Measurements from ENCODE around the gene GLB1L2.

GRCh38 chr11:134287561-134287960, 44.2 kb upstream of the GLB1L2 start:
- no peak for TF ChIP-seq CTCF (IDR thresholded peaks at IDR 0.05; ENCODE audit: low read depth, low read length)
- no peak for TF ChIP-seq EZH2phosphoT487 (IDR thresholded peaks at IDR 0.05; ENCODE audit: low read depth)
